Measurements from ENCODE around the gene CMIP. TPM values are rescaled to one million over a fixed set of nuclear protein-coding genes. Genes with fewer than 3 reads are reported as not detected.

CMIP gene
- total and polyA plus RNA-seq, 10 of the 15 experiments (the other 5 are each of a cell fraction or from before 2014, with no cell fraction given), result 1.2 to 43.2 (median 4.4) TPM

DNA sequence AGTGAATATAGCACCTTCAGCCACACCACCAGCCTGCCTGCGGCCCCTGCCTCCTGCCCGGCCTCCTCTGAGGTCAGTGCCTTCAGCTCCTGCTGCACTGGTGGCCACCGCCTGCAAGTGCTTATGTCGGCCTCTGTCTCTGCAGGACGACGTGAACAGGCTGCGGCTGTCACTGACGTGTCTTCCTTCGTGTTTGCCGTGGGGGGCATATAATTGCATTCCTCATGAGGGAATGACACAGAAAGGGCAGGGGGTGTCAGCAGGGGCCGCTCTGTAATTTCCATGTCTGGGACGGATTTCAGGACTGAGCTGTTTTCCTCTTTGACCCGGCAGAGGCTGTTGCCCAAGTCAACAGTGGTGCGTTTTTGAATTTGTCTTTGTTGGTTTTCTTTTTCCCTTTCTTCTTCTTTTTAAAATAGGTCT, 28.5 kb downstream of the CMIP start:
- H3K4me2 ChIP-seq (ENCODE audit: control insufficient read depth, insufficient read depth), result no peak overlapping the region
- DNase-seq (ENCODE audit: low read depth, low spot score) (no peak), FAIRE-seq (no peak), ATAC-seq (no peak)
- SMC1A ChIA-PET (ENCODE audit: uncharacterized antibody, unreplicated experiment), result interaction anchor here (1.0 kb wide), 1 partner anchor 30 kb away, joined by 3 read pairs; no protein-coding TSS in a partner anchor
- 93% methylated on average over 14 of the region's 14 CpGs for WGBS (ENCODE audit: insufficient coverage, insufficient replicate concordance, low lambda C conversion rate, missing lambda C conversion rate)
- peaks cover 8 to 15% of the 10 kb centered on the region in 2 experiments; a peak in 3 of 4 replicates for H3K36me3 ChIP-seq (ENCODE audit: control insufficient read depth in 2 of 2, insufficient read depth in 2 of 2, low read length in 1 of 2)
- no TSS peak for BruUV-seq (replicated peaks)
- no peak overlapping the region for H3K27ac ChIP-seq (ENCODE audit: control insufficient read depth, insufficient read depth)
- H3K79me2 ChIP-seq (ENCODE audit: control insufficient read depth, insufficient read depth, low read length), result peaks cover 45% of the 10 kb centered on the region
- H3K4me1 ChIP-seq (ENCODE audit: control insufficient read depth, insufficient read depth, low read length), result peaks cover 45% of the 10 kb centered on the region
- H3K9me3 ChIP-seq (replicated peaks; ENCODE audit: control insufficient read depth, insufficient read depth, low read length), result no peaks in the 10 kb centered on the region
- H2AFZ ChIP-seq (ENCODE audit: control insufficient read depth, low read depth, low read length), result no peak overlapping the region
- H4K20me1 ChIP-seq (ENCODE audit: control insufficient read depth, insufficient read depth), result no peaks in the 10 kb centered on the region
- H3K27me3 ChIP-seq (replicated peaks in 1 of 2; ENCODE audit: control insufficient read depth in 2 of 2, insufficient read depth in 2 of 2, low read length in 1 of 2), result no peaks in the 10 kb centered on the region
- intact Hi-C loops (cut with micrococcal nuclease; ENCODE audit: unreplicated experiment) (no loop called here), in situ Hi-C loops (cut with MboI) (no loop called here)
- CTCF ChIA-PET, result no interaction called here
- POLR2A ChIA-PET, result interaction anchor here (0.6 to 1.4 kb wide), 4 partner anchors 22 to 308 kb away, joined by 3 to 5 read pairs (median 4); no protein-coding TSS in a partner anchor
- no peak overlapping the region for H3K4me3 ChIP-seq
- H3K9ac ChIP-seq (ENCODE audit: control insufficient read depth, insufficient read depth, low read length), result no peak overlapping the region
- RAD21 ChIA-PET (ENCODE audit: unreplicated experiment), result no interaction called here
- TF ChIP-seq, protein P1, sequence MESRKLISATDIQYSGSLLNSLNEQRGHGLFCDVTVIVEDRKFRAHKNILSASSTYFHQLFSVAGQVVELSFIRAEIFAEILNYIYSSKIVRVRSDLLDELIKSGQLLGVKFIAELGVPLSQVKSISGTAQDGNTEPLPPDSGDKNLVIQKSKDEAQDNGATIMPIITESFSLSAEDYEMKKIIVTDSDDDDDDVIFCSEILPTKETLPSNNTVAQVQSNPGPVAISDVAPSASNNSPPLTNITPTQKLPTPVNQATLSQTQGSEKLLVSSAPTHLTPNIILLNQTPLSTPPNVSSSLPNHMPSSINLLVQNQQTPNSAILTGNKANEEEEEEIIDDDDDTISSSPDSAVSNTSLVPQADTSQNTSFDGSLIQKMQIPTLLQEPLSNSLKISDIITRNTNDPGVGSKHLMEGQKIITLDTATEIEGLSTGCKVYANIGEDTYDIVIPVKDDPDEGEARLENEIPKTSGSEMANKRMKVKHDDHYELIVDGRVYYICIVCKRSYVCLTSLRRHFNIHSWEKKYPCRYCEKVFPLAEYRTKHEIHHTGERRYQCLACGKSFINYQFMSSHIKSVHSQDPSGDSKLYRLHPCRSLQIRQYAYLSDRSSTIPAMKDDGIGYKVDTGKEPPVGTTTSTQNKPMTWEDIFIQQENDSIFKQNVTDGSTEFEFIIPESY (IDR thresholded peaks at IDR 0.05), result no peak

DNA sequence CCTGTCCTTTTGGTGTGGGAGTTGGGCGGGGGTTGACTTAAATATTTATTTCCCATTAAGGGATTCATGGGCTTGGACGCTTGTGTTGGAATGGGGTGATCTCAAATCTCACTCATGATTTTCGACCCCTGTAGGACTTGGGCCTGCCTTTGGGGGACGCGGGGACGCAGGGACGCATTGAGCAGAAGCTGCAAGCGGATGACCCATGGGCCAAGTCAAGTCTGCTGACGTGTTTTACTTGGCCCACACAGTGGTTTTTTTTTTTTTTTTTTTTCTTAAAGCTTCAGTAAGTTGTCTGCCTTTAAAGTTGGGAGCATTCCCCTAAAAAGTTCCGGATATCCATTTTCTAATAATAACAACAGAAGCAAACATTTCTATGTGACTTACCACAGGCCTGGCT, 28.9 kb downstream of the CMIP start:
- intact Hi-C loops (cut with micrococcal nuclease; ENCODE audit: unreplicated experiment), result no loop called here
- DNase-seq (ENCODE audit: low read depth, low spot score) (no peak), FAIRE-seq (no peak), ATAC-seq (no peak)
- Histone ChIP-seq H3K79me2 (ENCODE audit: control insufficient read depth, insufficient read depth, low read length) (peaks cover 46% of the 10 kb centered on the region), H3K36me3 (ENCODE audit: control insufficient read depth in 2 of 2, insufficient read depth in 2 of 2, low read length in 1 of 2) (peaks cover 8 to 15% of the 10 kb centered on the region in 2 experiments; a peak in 3 of 4 replicates), H3K27me3 (replicated peaks in 1 of 2; ENCODE audit: control insufficient read depth in 2 of 2, insufficient read depth in 2 of 2, low read length in 1 of 2) (no peaks in the 10 kb centered on the region), H3K4me3 (no peak overlapping the region), H3K4me2 (ENCODE audit: control insufficient read depth, insufficient read depth) (no peak overlapping the region), H4K20me1 (ENCODE audit: control insufficient read depth, insufficient read depth) (no peaks in the 10 kb centered on the region), H3K9me3 (replicated peaks; ENCODE audit: control insufficient read depth, insufficient read depth, low read length) (no peaks in the 10 kb centered on the region), H3K27ac (ENCODE audit: control insufficient read depth, insufficient read depth) (no peak overlapping the region), H3K4me1 (ENCODE audit: control insufficient read depth, insufficient read depth, low read length) (peaks cover 48% of the 10 kb centered on the region), H3K9ac (ENCODE audit: control insufficient read depth, insufficient read depth, low read length) (no peak overlapping the region), H2AFZ (ENCODE audit: control insufficient read depth, low read depth, low read length) (no peak overlapping the region)
- SMC1A ChIA-PET (ENCODE audit: uncharacterized antibody, unreplicated experiment), result interaction anchor here (1.0 kb wide), 1 partner anchor 30 kb away, joined by 3 read pairs; no protein-coding TSS in a partner anchor
- CTCF ChIA-PET, result no interaction called here
- no TSS peak for BruUV-seq (replicated peaks)
- WGBS (ENCODE audit: insufficient coverage, insufficient replicate concordance, low lambda C conversion rate, missing lambda C conversion rate), result 91% methylated on average over 10 of the region's 10 CpGs
- in situ Hi-C loops (cut with MboI), result no loop called here
- RAD21 ChIA-PET (ENCODE audit: unreplicated experiment), result interaction anchor here (1.4 kb wide), 1 partner anchor 17 kb away, joined by 5 read pairs; no protein-coding TSS in a partner anchor
- POLR2A ChIA-PET, result interaction anchor here (0.6 to 1.4 kb wide), 6 partner anchors 18 to 346 kb away, joined by 3 to 5 read pairs (median 4); no protein-coding TSS in a partner anchor
- TF ChIP-seq WRNIP1 (IDR thresholded peaks at IDR 0.05; ENCODE audit: borderline replicate concordance, low read depth, low read length), result no peak
- TF ChIP-seq, protein P2, sequence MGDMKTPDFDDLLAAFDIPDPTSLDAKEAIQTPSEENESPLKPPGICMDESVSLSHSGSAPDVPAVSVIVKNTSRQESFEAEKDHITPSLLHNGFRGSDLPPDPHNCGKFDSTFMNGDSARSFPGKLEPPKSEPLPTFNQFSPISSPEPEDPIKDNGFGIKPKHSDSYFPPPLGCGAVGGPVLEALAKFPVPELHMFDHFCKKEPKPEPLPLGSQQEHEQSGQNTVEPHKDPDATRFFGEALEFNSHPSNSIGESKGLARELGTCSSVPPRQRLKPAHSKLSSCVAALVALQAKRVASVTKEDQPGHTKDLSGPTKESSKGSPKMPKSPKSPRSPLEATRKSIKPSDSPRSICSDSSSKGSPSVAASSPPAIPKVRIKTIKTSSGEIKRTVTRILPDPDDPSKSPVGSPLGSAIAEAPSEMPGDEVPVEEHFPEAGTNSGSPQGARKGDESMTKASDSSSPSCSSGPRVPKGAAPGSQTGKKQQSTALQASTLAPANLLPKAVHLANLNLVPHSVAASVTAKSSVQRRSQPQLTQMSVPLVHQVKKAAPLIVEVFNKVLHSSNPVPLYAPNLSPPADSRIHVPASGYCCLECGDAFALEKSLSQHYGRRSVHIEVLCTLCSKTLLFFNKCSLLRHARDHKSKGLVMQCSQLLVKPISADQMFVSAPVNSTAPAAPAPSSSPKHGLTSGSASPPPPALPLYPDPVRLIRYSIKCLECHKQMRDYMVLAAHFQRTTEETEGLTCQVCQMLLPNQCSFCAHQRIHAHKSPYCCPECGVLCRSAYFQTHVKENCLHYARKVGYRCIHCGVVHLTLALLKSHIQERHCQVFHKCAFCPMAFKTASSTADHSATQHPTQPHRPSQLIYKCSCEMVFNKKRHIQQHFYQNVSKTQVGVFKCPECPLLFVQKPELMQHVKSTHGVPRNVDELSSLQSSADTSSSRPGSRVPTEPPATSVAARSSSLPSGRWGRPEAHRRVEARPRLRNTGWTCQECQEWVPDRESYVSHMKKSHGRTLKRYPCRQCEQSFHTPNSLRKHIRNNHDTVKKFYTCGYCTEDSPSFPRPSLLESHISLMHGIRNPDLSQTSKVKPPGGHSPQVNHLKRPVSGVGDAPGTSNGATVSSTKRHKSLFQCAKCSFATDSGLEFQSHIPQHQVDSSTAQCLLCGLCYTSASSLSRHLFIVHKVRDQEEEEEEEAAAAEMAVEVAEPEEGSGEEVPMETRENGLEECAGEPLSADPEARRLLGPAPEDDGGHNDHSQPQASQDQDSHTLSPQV (IDR thresholded peaks at IDR 0.05), result no peak
- TF ChIP-seq, protein P3, sequence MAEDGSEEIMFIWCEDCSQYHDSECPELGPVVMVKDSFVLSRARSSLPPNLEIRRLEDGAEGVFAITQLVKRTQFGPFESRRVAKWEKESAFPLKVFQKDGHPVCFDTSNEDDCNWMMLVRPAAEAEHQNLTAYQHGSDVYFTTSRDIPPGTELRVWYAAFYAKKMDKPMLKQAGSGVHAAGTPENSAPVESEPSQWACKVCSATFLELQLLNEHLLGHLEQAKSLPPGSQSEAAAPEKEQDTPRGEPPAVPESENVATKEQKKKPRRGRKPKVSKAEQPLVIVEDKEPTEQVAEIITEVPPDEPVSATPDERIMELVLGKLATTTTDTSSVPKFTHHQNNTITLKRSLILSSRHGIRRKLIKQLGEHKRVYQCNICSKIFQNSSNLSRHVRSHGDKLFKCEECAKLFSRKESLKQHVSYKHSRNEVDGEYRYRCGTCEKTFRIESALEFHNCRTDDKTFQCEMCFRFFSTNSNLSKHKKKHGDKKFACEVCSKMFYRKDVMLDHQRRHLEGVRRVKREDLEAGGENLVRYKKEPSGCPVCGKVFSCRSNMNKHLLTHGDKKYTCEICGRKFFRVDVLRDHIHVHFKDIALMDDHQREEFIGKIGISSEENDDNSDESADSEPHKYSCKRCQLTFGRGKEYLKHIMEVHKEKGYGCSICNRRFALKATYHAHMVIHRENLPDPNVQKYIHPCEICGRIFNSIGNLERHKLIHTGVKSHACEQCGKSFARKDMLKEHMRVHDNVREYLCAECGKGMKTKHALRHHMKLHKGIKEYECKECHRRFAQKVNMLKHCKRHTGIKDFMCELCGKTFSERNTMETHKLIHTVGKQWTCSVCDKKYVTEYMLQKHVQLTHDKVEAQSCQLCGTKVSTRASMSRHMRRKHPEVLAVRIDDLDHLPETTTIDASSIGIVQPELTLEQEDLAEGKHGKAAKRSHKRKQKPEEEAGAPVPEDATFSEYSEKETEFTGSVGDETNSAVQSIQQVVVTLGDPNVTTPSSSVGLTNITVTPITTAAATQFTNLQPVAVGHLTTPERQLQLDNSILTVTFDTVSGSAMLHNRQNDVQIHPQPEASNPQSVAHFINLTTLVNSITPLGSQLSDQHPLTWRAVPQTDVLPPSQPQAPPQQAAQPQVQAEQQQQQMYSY (CRISPR knock-in tag; IDR thresholded peaks at IDR 0.05), result no peak
- no peak for TF ChIP-seq NRF1 (conservative IDR thresholded peaks at IDR 0.05; ENCODE audit: low read depth, low read length)

Measured in GM12878 (cell line).